COLO668 (cell line): ENCODE results near the gene TRAIP.
"Not testable (repeated sequence)": the region's sequence is repeated elsewhere in the genome, so short reads cannot be mapped to it uniquely, and the experiment has no call there.

Experiments used
- DNase-seq: peaks from one replicate; lab custom pipeline; 2025; ENCODE audit not compliant: unreplicated experiment; lab: John Stamatoyannopoulos, UW

Gene TRAIP

GRCh38 chr3:49831341-49831740 is 25.0 kb downstream of the TRAIP start:
- DNase-seq: no peak

DNA sequence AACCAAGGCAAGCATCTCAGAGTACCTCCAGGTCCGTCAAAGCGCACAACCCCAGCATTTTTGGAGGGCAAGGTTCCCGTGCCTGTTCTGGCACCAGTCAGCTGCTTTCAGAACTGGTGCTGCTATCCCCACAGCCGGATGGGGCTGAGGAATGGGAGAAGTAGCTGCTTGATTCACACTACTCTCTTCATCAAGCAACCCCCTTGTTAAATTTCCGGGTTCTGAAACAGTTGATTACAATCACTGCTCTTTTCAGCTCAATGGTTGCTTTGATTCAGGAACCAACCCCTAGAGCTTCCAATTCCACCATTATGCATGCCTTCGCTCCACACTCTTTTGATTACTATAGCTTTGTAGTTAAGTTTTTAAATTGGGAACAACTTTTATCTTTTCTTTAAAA is 30.3 kb downstream of the TRAIP start:
- DNase-seq: no peak

DNA sequence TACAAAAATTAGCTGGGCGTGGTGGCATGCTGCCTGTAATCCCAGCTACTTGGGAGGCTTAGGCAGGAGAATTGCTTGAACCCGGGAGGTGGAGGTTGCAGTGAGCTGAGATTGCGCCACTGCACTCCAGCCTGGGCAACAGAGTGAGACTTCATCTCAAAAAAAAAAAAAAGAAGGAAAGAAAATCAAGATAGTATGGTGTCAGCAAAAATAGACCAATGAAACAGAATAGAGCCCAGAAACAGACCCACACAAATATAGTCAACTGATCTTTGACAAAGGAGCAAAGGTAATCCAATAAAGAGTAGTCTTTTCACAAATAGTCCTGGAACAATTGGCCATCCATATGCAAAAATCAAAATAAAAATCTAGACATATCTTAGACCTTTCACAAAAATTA is 33.2 kb downstream of the TRAIP start:
- DNase-seq: not testable (repeated sequence)

DNA sequence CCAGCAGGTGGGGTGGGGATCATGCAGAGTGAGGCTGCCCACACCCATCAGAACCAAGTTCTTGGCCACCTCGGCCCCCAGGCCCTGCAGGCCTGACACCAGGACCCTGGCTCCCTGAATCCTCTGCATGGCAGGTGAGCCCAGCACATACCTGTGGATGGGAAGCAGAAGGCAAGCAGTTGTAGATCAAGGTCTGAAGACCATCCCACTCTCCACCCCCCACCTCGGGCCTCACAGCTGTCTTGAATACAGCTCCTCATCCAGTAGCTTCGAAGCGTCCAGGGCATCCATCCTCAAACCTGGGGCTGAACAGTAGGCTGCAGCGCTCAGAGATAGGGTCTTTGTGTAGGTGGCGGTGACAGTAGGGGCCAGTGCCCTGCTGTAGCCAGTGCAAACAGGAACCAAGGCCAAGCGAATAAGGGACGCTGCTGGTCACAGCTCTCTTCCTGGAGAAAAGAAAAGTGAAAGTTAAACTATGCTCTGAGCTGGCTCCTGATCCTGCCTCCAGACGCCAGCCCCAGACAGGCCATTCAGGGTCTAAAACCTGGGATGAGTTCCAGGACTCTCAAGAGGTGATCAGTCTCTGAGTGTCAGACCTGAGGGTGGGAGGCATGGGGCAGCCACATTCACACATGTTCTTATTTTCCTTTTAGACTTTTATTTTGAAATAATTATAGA is 42.7 kb downstream of the TRAIP start, which contains the start of gene UBA7:
Gene UBA7, minus strand, starts transcription at position 457 of the 678 bp plus-strand sequence. Its CDS starts 166 bp downstream, at position 291.
- DNase-seq: peak; percentile 3

DNA sequence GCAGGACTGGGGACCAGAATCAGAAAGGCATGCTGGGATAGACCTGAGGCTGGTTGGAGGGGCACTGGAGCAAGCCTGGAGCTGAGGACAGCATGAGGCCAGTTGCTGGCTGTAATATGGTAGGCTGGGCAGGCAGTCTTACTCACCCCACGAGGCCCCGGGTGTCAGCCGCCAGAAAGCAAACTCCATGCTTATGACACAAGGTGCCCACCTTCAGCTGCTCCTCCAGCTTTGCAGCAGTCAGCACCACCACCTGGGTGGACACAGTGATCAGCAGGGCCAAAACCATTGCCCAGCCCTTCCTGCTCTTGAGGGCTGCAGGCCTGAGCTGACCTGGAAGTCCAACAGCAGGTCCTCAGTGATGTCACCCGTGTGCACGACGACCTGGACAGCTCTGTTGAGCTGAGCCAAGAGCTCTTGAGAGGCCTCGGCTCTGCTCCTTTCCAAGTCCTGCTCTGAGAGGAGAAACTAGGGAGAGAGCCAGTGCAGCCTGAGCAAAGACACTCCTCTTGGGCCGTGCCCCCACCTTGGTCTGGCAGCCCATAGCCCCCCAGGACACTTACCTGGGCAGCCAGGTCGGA is 43.4 kb downstream of the TRAIP start:
- no peak for DNase-seq

- no peak for DNase-seq
These were observed 48.8 kb downstream of the TRAIP start for GRCh38 chr3:49807431-49808114.

- DNase-seq: no peak
These were observed 49.5 kb downstream of the TRAIP start for GRCh38 chr3:49806850-49807249.

- DNase-seq: no peak
These were observed 50.3 kb downstream of the TRAIP start for GRCh38 chr3:49805897-49806701.

- DNase-seq: peak; percentile 5
These were observed 51.0 kb downstream of the TRAIP start for GRCh38 chr3:49805367-49805782.

GRCh38 chr3:49804141-49805041 is 52.0 kb downstream of the TRAIP start:
- DNase-seq: no peak

DNA sequence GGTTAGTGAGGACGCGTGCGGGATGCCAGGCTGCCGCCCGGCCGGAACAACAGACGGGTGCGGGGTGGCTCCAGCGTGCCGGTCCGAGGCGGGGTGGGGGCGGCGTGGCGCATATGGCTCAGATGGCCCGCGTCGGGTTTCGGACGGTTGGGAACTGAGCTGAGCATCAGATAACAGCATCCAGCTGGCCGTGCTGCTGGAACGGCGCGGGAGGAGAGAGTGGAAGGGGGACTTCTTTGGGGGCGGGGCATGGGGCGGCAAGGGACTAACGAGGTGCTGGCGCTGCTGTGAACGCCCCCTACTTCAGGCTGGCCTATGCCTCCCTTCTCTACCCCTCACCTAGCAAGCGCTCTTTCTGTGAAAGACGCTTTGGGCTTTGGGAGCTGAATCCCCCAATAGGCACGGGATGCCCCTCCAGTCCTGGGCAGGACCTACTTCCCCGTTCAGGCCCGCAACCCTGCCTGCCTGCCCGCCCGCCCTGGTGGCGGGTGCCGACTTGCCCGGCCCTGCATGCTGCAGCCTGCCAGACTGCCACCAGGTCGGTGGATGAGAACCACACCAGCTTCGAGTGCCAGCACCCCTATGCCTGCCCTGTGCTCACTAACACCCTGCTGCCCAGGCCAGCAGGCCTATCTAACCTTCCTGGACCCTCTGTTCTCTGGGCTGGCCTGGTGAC is 52.8 kb downstream of the TRAIP start:
- peak; percentile 45 for DNase-seq

- peak; percentile 80 for DNase-seq
These were observed 53.5 kb downstream of the TRAIP start, which contains the start of gene INKA1 for GRCh38 chr3:49802719-49803464. INKA1 (plus strand) TSS chr3:49803261; CDS start chr3:49803393, 132 bp downstream.

DNA sequence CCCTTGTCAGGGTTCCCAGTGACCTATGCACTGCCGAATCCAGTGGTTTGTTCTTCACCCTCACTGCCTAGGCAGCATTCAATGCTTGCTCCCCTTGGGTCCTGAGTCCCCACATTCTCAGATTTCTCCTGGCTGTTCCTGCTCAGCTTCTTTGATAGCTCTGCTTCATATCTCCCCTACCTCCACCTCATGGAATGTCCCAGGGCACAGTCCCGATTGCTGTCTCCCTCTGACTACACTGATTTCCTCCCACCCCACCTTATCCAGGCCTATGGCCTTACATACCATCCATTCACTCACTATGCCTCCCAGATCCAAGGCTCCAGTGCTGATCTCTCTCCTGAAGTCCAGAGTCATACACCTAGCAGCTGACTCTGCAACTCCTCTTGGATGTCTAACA is 55.2 kb downstream of the TRAIP start:
- DNase-seq: no peak

GRCh38 chr3:49799761-49800160 is 56.6 kb downstream of the TRAIP start, which contains the start of gene CDHR4:
CDHR4 (minus strand) TSS chr3:49799873; CDS start chr3:49799812, 61 bp downstream.
- no peak for DNase-seq

DNA sequence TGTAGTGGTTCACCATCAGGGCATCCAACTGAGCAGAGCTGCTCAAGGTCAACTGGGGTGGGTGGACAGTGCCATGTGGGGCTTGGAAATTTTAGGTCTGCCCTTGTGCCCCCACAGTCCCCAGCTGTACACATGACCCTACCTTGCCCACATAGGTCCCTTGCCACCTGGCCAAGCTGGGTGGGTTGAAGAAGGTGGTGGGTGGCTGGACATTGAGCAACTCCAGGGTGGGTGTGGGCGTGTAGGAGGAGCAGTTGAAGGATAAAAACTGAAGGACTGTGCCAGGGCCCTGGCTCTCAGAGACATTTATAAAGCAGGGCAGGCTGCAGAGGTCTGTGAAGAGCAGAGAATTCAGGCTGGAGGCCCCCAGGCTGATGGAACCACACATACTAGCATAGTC is 57.3 kb downstream of the TRAIP start:
- no peak for DNase-seq

GRCh38 chr3:49794926-49795905 is 61.1 kb downstream of the TRAIP start:
- DNase-seq: no peak

DNA sequence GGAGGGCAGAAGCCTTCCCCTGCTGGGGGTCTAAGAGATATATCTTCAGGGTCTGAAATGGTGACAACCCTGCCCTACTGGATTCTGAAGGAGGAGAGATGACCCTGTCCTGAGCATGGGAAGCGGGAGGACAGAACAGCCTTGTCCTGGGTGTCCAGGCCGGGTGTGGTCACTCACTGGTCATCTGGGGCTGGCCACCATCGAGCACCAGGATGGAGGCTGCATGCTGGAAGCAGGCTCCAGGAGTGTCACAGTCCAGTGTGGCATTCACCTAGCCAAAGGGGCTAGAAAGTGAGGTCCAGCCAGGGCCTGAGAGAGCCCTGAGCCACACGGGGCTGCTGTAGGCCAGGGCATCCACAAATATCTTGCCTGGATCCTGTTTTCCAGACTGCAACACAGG is 61.9 kb downstream of the TRAIP start:
- DNase-seq: no peak
